ENCODE results near the gene WNK4. TPM values are rescaled to one million over a fixed set of nuclear protein-coding genes. Genes with fewer than 3 reads are reported as not detected.
A peak's percentile ranks its signal among the peaks of the same experiment; 100 is the strongest.

WNK4 gene
- total and polyA plus RNA-seq, 9 of the 15 experiments (the other 6 are each of a cell fraction or from before 2014, with no cell fraction given): 0.32 to 25.8 (median 4.5) TPM

GRCh38 chr17:42832934-42833766, 52.7 kb downstream of the WNK4 start, which contains the start of gene PSME3 (continued):
- TF ChIP-seq MXI1 (IDR thresholded peaks at IDR 0.05; ENCODE audit: low read depth, low read length) (peak; percentile 97), ARHGAP35 (IDR thresholded peaks at IDR 0.05; ENCODE audit: partially characterized antibody) (no peak), LEF1 (IDR thresholded peaks at IDR 0.05) (peak; percentile 90; the same call in 1 of the 2 replicates), ZNF512 (tag; IDR thresholded peaks at IDR 0.05) (no peak), NR2C1 (IDR thresholded peaks at IDR 0.05) (peak; percentile 84), NR2C1 (tag; IDR thresholded peaks at IDR 0.05) (peak; percentile 78), EP300 (IDR thresholded peaks at IDR 0.05; ENCODE audit: low read length) (peak; percentile 16; the same call in 1 of the 2 replicates), NFYB (IDR thresholded peaks at IDR 0.05; ENCODE audit: extremely low read depth, insufficient read length) (no peak), MTA3 (IDR thresholded peaks at IDR 0.05; ENCODE audit: borderline replicate concordance) (peak; percentile 66; the same call in 1 of the 2 replicates), TBP (optimal IDR thresholded peaks at IDR 0.05; ENCODE audit: low read depth, low read length) (peak; percentile 69), L3MBTL2 (IDR thresholded peaks at IDR 0.05) (peak; percentile 92), SIRT6 (IDR thresholded peaks at IDR 0.05; ENCODE audit: low read depth, low read length) (no peak), BCOR (IDR thresholded peaks at IDR 0.05) (peak; percentile 68; the same call in 1 of the 2 replicates), PCBP1 (IDR thresholded peaks at IDR 0.05; ENCODE audit: low read depth, low read length, poor library complexity, severe bottlenecking) (peak; percentile 50), PRPF4 (IDR thresholded peaks at IDR 0.05; ENCODE audit: insufficient read depth, low read depth, low read length, poor library complexity, severe bottlenecking) (peak; percentile 44), ZNF316 (IDR thresholded peaks at IDR 0.05) (no peak)
- TF ChIP-seq, protein P1, sequence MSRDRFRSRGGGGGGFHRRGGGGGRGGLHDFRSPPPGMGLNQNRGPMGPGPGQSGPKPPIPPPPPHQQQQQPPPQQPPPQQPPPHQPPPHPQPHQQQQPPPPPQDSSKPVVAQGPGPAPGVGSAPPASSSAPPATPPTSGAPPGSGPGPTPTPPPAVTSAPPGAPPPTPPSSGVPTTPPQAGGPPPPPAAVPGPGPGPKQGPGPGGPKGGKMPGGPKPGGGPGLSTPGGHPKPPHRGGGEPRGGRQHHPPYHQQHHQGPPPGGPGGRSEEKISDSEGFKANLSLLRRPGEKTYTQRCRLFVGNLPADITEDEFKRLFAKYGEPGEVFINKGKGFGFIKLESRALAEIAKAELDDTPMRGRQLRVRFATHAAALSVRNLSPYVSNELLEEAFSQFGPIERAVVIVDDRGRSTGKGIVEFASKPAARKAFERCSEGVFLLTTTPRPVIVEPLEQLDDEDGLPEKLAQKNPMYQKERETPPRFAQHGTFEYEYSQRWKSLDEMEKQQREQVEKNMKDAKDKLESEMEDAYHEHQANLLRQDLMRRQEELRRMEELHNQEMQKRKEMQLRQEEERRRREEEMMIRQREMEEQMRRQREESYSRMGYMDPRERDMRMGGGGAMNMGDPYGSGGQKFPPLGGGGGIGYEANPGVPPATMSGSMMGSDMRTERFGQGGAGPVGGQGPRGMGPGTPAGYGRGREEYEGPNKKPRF (IDR thresholded peaks at IDR 0.05; ENCODE audit: low read depth, low read length): no peak
- TF ChIP-seq, protein P2, sequence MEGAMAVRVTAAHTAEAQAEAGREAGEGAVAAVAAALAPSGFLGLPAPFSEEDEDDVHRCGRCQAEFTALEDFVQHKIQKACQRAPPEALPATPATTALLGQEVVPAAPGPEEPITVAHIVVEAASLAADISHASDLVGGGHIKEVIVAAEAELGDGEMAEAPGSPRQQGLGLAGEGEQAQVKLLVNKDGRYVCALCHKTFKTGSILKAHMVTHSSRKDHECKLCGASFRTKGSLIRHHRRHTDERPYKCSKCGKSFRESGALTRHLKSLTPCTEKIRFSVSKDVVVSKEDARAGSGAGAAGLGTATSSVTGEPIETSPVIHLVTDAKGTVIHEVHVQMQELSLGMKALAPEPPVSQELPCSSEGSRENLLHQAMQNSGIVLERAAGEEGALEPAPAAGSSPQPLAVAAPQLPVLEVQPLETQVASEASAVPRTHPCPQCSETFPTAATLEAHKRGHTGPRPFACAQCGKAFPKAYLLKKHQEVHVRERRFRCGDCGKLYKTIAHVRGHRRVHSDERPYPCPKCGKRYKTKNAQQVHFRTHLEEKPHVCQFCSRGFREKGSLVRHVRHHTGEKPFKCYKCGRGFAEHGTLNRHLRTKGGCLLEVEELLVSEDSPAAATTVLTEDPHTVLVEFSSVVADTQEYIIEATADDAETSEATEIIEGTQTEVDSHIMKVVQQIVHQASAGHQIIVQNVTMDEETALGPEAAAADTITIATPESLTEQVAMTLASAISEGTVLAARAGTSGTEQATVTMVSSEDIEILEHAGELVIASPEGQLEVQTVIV (CRISPR knock-in tag; IDR thresholded peaks at IDR 0.05; ENCODE audit: borderline replicate concordance): no peak
- TF ChIP-seq, protein P3, sequence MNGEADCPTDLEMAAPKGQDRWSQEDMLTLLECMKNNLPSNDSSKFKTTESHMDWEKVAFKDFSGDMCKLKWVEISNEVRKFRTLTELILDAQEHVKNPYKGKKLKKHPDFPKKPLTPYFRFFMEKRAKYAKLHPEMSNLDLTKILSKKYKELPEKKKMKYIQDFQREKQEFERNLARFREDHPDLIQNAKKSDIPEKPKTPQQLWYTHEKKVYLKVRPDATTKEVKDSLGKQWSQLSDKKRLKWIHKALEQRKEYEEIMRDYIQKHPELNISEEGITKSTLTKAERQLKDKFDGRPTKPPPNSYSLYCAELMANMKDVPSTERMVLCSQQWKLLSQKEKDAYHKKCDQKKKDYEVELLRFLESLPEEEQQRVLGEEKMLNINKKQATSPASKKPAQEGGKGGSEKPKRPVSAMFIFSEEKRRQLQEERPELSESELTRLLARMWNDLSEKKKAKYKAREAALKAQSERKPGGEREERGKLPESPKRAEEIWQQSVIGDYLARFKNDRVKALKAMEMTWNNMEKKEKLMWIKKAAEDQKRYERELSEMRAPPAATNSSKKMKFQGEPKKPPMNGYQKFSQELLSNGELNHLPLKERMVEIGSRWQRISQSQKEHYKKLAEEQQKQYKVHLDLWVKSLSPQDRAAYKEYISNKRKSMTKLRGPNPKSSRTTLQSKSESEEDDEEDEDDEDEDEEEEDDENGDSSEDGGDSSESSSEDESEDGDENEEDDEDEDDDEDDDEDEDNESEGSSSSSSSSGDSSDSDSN (IDR thresholded peaks at IDR 0.05; ENCODE audit: borderline replicate concordance in 1 of 2, low read depth in 2 of 2, low read length in 2 of 2): 0 out of 4 replicates have a peak, but pooled peaks of 1 of the 2 experiments have one; percentile 59

Measured in K562 (cell line).